ENCODE measurements around the gene SLC12A2. TPM values are rescaled to one million over a fixed set of nuclear protein-coding genes. Genes with fewer than 3 reads are reported as not detected.

The SLC12A2 gene
- total RNA-seq, 1 donor from 2014 or later: 29.2 TPM

GRCh38 chr5:128101676-128102075, 18.1 kb downstream of the SLC12A2 start:
- no peak for DNase-seq
- peaks cover 7% of the 10 kb centered on the region for H3K4me1 Mint-ChIP-seq (ENCODE audit: low read depth, unreplicated experiment)
- no peak overlapping the region for H3K4me3 Mint-ChIP-seq (ENCODE audit: unreplicated experiment)
- peaks cover 3% of the 10 kb centered on the region for H3K9me3 Mint-ChIP-seq (ENCODE audit: unreplicated experiment)
- H3K36me3 Mint-ChIP-seq (ENCODE audit: unreplicated experiment): peaks cover 8% of the 10 kb centered on the region
- no peak overlapping the region for H3K27ac Mint-ChIP-seq (ENCODE audit: unreplicated experiment)
- no peaks in the 10 kb centered on the region for H3K27me3 Mint-ChIP-seq (ENCODE audit: unreplicated experiment)
- TF ChIP-seq, protein P1, sequence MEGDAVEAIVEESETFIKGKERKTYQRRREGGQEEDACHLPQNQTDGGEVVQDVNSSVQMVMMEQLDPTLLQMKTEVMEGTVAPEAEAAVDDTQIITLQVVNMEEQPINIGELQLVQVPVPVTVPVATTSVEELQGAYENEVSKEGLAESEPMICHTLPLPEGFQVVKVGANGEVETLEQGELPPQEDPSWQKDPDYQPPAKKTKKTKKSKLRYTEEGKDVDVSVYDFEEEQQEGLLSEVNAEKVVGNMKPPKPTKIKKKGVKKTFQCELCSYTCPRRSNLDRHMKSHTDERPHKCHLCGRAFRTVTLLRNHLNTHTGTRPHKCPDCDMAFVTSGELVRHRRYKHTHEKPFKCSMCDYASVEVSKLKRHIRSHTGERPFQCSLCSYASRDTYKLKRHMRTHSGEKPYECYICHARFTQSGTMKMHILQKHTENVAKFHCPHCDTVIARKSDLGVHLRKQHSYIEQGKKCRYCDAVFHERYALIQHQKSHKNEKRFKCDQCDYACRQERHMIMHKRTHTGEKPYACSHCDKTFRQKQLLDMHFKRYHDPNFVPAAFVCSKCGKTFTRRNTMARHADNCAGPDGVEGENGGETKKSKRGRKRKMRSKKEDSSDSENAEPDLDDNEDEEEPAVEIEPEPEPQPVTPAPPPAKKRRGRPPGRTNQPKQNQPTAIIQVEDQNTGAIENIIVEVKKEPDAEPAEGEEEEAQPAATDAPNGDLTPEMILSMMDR (IDR thresholded peaks at IDR 0.05; ENCODE audit: partially characterized antibody, unreplicated experiment): no peak

- no peak for DNase-seq
- Mint-ChIP-seq H3K36me3 (ENCODE audit: unreplicated experiment) (no peaks in the 10 kb centered on the region), H3K4me1 (ENCODE audit: low read depth, unreplicated experiment) (peaks cover 7% of the 10 kb centered on the region), H3K27me3 (ENCODE audit: unreplicated experiment) (no peaks in the 10 kb centered on the region), H3K27ac (ENCODE audit: unreplicated experiment) (no peak overlapping the region), H3K4me3 (ENCODE audit: unreplicated experiment) (no peak overlapping the region), H3K9me3 (ENCODE audit: unreplicated experiment) (no peaks in the 10 kb centered on the region)
- TF ChIP-seq, protein P1 (IDR thresholded peaks at IDR 0.05; ENCODE audit: partially characterized antibody, unreplicated experiment): no peak
Observed at GRCh38 chr5:128105203-128105602, 21.6 kb downstream of the SLC12A2 start.

DNA sequence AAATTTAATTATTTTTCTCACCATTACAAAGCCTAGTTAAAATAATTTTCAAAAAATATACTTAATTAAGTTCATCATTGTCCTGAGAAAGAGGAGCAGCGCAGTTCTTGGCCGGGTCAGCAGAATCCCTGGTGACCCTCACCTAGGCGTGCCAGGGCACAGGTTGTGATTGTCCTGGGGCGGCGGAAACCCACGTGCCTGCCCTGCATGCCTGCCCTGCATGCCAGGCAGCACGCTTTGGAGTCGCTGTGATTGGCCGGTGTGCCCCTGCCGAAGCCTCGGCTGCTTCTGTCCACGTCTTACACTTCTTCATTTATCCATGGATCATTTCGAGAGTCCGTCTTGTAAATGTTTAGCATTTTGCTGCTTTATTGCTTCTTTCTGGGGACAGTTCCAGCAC, 25.6 kb downstream of the SLC12A2 start:
- DNase-seq: no peak
- TF ChIP-seq, protein P1 (IDR thresholded peaks at IDR 0.05; ENCODE audit: partially characterized antibody, unreplicated experiment): no peak
- H3K36me3 Mint-ChIP-seq (ENCODE audit: unreplicated experiment): no peaks in the 10 kb centered on the region
- H3K9me3 Mint-ChIP-seq (ENCODE audit: unreplicated experiment): no peaks in the 10 kb centered on the region
- H3K27me3 Mint-ChIP-seq (ENCODE audit: unreplicated experiment): no peaks in the 10 kb centered on the region
- no peak overlapping the region for H3K4me3 Mint-ChIP-seq (ENCODE audit: unreplicated experiment)
- H3K4me1 Mint-ChIP-seq (ENCODE audit: low read depth, unreplicated experiment): peaks cover 4% of the 10 kb centered on the region
- no peak overlapping the region for H3K27ac Mint-ChIP-seq (ENCODE audit: unreplicated experiment)

GRCh38 chr5:128109766-128110165, 26.2 kb downstream of the SLC12A2 start:
- H3K4me1 Mint-ChIP-seq (ENCODE audit: low read depth, unreplicated experiment): peaks cover 4% of the 10 kb centered on the region
- no peaks in the 10 kb centered on the region for H3K9me3 Mint-ChIP-seq (ENCODE audit: unreplicated experiment)
- no peak overlapping the region for H3K4me3 Mint-ChIP-seq (ENCODE audit: unreplicated experiment)
- TF ChIP-seq, protein P1 (IDR thresholded peaks at IDR 0.05; ENCODE audit: partially characterized antibody, unreplicated experiment): no peak
- no peaks in the 10 kb centered on the region for H3K36me3 Mint-ChIP-seq (ENCODE audit: unreplicated experiment)
- no peak for DNase-seq
- no peak overlapping the region for H3K27ac Mint-ChIP-seq (ENCODE audit: unreplicated experiment)
- no peaks in the 10 kb centered on the region for H3K27me3 Mint-ChIP-seq (ENCODE audit: unreplicated experiment)

GRCh38 chr5:128111818-128112448, 28.4 kb downstream of the SLC12A2 start:
- H3K4me1 Mint-ChIP-seq (ENCODE audit: low read depth, unreplicated experiment): no peaks in the 10 kb centered on the region
- H3K27ac Mint-ChIP-seq (ENCODE audit: unreplicated experiment): no peak overlapping the region
- no peak overlapping the region for H3K4me3 Mint-ChIP-seq (ENCODE audit: unreplicated experiment)
- no peaks in the 10 kb centered on the region for H3K9me3 Mint-ChIP-seq (ENCODE audit: unreplicated experiment)
- TF ChIP-seq, protein P1 (IDR thresholded peaks at IDR 0.05; ENCODE audit: partially characterized antibody, unreplicated experiment): no peak
- DNase-seq: no peak
- H3K36me3 Mint-ChIP-seq (ENCODE audit: unreplicated experiment): peaks cover 4% of the 10 kb centered on the region
- no peaks in the 10 kb centered on the region for H3K27me3 Mint-ChIP-seq (ENCODE audit: unreplicated experiment)

Data from glutamatergic neuron (in vitro differentiated cells).